ENCODE results near the gene ELMOD3.
A peak's percentile ranks its signal among the peaks of the same experiment; 100 is the strongest.
"Not testable (repeated sequence)": the region's sequence is repeated elsewhere in the genome, so short reads cannot be mapped to it uniquely, and the experiment has no call there.

The ELMOD3 gene

DNA sequence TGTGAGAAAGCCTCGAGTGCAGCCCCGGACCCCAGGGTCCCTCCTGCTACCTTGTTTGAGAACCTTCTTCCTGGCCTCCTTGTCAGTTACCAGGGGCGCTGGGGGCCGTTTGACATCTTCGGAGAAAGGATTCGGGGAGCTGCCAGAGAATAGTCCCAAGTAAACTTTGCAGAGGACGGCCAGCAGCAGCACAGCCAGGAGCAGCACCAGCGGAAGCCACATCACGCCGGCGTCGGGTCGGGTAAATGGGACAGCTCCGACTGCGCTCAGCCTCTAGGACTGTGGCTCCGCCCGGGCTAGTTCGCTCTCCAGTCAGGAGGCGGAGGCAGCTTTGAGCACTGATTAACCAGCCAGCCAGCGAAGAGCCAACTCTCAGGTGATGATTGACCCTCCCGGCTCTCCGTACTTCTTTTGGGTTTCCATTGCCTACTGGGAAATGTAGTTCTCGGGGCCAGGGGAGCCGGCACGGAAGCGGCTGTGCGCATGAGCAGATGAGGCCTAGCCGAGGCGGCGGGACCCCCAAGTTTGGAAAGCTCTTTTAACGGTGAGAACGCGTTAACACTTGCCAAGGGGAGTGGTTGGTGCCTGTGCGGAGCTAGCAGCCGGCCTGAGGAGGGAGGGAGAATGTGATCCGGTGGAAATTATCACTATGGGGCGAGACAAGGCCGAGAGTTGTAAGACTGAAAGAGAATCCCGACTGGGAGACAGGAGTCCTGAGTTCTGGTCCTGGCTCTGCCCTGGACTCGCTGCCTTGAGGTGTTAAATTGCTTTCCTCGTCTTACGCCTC lies at the start of gene ELMOD3, which contains the start of gene RETSAT:
ELMOD3 (plus strand) TSS at position 484 of the 787 bp plus-strand sequence. CDS start 2,430 bp downstream, outside the sequence.
RETSAT (minus strand) TSS at position 243 of the 787 bp plus-strand sequence; CDS start at position 222, 21 bp downstream.
- DNase-seq = peak; percentile 100

DNA sequence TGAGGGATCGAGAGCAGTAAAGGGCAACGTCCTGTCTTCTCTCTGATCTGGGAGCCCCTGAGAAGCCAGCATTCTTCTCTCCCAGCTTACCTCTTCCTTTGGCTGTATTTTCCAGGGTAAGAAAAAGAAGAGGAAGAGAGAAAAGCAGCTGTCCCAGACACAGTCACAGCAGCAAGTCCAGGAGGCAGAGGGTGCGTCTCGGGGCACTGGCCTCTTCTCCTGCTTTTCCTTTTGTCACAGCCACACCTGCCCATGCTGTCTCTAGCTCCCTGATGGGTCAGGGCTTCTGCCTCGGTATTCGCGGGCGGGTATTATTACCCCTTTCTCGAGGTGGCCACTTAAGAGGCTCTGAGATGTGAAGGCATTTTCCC lies 47.1 kb upstream of the ELMOD3 start:
- DNase-seq = no peak

DNA sequence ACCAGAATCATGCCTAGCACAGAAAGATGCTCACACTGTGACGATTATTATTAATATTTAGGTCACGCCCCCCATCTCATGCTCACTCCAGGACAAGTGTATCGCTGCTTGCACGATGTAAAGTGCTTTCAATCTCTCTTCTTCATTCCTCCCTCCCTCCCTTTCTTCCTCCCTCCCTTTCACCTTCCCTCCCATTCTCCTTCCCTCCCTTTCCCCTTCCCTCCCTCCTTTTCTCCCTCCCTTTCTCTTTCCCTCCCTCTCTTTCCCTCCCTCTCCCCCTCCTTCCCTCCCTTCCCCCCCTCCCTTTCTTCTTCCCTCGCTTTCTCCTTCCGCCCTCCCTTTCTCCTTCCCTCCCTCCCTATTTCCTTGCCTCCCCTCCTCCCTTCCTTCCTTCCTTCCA lies 46.4 kb upstream of the ELMOD3 start:
- no peak for DNase-seq

DNA sequence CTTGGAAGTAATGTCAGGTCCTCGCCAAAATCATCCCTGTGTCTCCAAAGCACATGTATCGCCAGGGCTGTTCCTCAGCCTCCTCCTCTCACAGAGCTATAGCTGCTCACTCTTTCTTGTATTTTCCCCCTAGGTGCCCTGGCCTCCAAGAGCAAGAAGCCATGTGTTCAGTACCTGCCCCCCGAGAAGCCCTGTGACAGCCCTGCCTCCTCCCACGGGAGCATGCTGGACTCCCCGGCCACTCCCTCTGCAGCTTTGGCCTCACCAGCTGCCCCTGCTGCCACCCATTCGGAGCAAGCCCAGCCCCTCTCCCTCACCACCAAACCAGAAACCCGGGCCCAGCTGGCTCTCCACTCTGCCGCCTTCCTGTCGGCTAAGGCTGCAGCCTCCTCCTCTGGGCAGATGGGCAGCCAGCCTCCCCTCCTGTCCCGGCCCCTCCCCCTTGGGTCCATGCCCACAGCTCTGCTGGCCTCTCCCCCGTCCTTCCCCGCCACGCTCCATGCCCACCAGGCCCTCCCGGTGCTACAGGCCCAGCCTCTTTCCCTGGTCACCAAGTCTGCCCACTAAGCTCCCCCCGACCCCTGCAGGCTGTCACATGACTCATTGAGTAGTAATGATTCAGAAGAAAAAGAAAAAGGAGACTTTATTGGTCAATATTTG lies 45.5 kb upstream of the ELMOD3 start:
- peak; percentile 48 for DNase-seq

DNA sequence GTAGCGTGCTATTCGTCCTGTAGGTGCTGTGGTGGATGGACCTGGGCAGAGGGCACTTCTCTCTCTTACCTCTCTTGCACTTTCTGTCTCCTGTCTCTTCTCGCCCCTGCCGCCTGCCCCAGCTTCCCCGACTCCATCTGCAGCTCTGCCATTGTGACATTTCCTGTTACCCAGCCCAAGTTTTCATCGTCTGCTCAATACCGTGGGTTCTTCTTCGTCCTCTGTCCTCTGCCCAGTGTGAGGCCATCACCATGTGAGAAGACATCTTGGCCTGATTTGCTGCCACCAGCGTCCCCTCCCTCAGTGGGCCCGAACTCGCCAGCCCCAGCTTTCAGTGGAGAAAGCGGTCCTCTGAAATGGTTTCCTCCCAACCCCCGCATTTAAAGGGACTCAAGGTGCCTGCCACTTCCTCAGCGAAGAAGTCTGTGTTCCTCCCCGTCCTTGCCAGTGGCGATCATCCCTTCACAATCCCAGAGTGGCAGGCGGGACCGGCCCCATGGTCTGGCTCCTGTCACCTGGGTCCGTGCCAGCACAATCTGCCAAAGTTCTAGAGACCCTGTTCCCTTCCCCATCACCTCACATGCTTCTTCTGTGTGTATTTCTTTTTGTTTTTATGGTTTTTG lies 44.8 kb upstream of the ELMOD3 start:
- DNase-seq = peak; percentile 47

DNA sequence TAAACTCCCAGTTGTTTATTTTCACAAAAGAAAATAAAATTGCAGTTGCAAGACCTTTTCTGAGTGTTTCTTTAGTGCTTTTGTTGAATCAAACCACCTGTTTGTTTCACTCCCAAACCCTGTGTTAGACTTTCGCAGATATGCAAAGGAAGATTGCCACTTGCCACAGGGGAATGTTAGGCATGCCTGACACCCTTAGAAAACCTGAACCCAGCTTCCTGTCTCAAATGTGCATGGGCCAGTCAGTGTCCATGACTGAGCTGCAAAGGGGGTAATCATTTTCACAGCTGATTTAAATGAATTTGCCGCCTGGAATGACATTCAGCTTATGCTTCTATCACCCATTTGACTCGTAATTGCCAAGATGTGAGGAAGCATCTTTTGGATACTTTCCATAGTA lies 44.2 kb upstream of the ELMOD3 start:
- no peak for DNase-seq

DNA sequence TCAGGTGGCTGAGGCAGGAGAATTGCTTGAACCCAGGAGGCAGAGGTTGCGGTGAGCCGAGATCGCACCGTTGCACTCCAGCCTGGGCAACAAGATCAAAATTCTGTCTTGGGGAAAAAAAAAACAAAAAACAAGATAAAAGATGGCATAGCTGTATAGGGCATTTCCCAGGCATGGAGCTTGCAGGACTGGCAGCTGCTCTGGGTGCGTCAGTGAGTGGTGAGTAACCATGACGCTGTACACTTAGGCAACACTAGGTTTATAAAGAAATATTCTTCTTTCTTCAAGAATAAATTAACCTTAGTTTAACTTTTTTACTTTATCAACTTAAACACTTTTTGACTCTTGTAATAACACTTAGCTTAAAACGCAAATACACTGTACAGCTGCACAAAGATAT lies 42.2 kb upstream of the ELMOD3 start:
- DNase-seq = no peak

DNA sequence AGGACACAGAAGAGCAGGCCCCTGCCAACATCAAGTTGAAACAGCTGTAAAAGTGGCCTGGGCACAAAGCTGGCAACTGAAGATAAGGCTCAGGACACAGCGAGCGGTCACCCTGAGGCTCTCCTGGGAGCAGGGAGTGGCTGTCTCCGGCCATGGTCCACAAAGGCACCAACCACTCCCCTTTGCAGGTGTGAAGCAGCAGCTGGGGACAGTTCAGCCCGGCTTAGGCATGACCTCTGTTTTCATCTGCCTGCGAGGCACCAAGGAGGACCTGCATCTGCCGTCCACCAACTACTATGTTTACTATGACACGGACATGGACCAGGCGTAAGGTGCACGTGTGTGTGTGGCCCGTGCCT lies 39.7 kb upstream of the ELMOD3 start:
- DNase-seq = no peak

DNA sequence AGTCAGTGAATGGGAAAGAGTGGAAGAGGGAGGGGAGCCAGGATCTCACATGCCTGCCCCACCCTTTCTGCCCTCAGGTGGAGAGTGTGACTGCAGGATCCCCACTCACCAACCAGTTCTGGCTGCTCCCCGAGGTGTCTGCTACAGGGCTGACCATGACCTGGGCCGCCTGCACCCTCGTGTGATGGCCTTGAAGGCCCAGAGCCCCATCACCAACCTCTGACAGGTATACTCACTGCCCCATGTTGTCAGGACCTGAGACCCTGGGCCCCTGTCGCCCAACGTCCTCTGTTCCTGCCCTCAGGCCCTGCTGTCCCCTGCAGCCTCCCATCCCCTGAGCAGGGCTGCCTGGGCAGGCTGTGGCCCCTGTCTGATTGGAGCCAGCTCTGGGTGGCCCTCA lies 38.6 kb upstream of the ELMOD3 start:
- not testable (repeated sequence) for DNase-seq

DNA sequence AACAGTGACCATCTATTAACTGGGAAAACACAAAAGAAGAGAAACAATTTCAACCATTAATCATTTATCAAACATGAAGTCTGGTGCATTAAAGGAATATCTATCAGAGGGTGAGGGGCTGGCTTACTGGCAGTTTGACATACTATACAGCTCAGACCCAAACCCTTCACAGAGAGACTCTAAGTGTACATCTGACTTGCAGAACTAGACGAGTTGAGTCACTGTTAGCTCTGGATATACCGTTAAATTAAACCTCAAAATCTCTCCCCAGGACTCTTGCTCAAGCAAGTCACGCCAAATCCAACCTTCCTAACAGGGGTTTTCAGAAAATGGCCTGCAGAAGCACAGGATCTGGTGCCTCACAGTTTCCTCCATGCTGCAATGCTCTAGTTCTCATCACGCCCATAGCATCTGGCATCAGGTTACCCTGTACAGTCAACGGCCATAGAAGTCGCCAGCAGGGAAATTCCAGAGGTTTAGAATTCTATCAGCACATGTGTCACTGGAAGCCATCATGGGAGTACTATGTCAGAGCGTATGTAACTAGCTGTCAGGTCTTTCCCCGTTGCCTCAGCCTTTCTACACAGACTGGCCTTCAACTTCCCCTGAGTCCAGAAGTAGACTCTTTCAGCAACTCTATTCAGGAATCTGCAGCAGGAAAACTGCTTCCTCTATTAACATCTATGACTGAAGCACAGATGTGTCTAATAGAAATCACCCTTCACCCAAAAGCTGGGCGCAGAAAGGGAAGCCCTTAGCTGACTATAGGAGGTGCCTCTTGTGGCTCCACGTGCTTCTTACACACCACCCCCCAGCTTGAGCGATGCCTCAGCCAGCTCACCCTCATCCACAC lies 36.1 kb upstream of the ELMOD3 start:
- no peak for DNase-seq

DNA sequence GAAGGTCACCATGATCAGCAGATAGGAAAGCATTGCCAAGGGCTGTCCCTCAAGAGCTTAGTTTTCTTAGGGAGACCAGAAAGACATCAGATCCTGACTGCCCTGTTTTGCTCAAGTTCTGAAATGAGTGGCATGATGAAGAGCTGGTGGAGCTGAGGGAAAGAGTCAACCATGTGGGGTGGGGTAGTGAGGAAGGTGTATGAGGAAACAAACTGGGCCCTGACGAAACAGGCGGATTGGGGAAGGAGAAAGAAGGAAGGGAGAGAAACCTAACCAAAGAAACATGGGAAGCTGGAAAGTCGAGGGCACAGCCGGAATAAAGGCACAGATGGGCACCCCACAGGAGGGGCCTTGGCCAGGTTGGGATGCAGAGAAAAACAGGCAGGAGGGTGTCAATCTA lies 34.8 kb upstream of the ELMOD3 start:
- no peak for DNase-seq

DNA sequence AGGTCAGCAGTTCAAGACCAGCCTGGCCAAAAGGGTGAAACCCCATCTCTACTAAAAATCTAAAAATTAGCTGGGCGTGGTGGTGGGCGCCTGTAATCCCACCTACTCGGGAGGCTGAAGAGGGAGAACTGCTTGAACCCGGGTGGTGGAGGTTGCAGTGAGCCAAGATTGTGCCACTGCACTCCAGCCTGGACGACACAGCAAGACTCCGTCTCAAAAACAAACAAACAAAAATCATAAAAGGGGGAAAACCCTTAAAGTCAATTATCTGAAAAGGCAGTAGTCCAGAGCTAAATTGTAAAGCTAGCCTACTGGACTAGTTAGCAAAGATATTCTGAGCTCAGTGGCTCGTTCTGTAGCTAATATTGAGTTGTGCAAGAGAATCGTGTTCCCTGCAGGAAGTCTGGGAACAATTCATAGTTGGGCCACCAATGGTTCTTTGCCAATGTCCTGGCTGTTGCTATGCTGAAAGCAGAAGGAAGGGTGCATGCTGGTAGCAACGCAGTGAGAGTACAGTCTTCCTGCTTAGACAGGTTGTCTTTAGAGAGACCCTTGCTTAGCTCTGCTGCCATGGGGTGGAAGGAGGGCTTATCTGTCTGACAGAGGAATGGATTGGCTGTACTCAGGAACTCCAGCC lies 31.1 kb upstream of the ELMOD3 start:
- DNase-seq = no peak

DNA sequence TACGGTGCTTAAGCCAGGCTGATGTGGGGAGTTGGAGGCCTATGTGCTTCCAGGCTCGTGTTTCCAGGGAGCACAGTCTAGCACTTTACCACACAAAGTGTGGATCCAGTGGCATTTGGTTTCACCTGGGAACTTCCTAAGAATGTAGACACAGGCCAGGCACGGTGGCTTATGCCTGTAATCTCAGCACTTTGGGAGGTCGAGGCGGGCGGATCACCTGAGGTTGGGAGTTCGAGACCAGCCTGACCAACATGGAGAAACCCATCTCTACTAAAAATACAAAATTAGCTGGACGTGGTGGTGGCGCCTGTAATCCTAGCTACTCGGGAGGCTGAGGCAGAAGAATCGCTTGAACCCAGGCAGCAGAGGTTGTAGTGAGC lies 30.6 kb upstream of the ELMOD3 start:
- not testable (repeated sequence) for DNase-seq

DNA sequence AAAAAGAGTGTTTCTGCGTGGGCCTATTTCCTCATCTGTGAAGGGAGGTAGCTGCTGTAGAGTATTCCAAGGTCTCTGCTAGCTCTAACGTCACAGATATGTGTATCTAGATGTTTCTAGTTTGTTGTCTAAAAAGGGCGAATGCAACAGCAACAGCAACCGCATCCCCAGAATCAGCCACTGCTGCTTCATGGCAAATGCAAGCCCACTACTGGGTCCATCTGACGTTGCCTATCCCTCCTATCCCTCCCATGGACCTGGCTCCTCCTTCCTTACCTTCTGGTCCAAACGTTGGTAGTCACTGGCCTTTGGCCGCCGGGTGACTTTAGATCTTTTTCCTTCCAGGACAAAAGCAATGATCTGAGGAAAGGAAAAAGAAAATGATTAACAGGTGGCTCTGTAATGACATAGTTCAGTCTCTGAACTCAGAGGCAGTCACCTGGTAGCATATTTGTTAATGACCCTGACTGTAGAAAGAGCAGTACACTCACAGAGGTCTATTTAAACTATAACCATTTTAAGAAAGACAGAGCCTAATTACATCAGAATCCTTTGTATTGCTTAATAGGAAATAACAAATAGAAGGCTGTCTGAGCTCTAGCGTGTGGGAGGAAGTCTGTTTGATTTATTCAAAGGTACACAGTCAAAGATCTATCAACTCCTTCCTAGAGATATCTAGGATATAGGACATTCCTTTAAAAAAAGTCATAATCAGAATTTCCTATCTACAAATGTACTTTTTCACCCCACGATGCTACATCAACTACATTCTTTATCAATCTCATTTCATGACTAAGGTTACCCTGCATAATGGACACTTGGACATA lies 29.7 kb upstream of the ELMOD3 start:
- DNase-seq = peak; percentile 58

DNA sequence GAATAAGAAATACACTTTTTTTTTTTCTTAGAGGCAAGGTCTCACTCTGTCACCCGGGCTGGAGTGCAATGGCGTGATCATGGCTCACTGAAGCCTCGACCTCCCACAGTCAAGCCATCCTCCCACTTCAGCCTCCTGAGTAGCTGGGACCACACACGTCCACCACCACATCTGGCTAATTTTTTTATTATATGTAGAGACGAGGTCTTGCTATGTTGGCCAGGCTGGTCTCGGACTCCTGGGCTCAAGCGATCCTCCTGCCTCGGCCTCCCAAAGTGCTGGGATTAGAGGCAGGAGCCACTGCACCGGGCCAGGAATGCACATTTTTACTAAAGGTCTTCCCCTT lies 29.1 kb upstream of the ELMOD3 start:
- no peak for DNase-seq

DNA sequence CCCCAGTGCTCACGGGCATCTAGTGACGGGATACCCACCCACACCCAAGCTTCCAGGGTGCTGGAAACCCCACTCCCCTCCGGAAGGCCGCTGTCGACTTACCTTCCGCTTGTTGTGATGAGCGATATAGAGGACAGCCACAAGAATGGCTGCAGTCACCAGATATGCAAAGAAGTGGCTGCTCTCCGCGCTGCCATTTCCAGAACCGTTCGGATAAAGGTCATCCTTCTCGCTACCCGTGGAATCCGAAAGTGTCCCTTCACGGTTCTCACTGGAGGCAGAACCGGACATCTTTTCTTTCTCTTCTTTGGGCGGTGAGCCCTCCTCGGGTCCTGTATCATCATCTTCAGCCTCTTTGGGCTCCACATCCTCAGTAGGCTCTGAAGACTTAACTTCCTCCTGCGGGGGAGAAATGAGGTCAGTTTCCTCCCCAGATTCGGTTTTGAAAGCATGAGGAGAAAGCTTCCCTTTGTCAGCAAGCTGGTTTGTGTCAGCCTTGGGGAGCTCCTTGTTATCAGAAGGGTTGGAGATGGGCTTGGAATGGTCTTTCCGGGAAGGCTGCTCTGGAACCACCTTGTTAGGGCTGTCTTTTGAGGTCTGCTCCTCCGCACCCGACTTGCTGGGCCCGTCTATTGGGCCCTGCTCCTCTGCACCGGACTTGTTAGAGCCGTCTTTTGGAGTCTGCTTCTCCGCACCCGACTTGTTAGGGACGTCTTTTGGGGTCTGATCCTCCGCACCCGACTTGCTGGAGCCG lies 28.0 kb upstream of the ELMOD3 start:
- peak; percentile 79 for DNase-seq

DNA sequence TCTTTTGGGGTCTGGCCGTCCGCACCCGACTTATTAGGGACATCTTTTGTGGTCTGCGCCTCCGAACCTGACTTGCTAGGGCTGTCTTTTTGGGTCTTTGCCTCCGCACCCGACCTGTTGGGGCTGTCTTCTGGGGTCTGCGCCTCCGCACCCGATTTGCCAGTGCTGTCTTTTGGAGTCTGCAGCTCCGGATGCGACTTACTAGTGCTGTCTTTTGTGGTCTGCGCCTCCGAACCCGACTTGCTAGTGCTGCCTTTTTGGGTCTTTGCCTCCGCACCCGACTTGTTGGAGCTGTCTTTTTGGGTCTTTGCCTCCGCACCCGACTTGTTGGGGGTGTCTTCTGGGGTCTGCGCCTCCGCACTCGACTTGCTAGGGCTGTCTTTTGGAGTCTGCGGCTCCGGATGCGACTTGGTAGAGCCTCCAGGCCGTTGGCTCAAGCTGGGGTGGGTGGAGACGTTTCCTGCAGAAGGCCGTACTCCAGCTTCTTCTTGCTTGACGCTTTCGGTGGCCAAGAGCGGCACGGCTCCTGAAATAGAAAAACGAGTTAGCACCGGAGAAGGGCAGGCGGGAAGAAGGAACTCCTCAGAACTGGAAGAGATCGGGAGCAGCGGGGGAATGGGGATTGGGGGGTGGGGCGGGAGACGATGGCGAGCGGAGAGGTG lies 27.3 kb upstream of the ELMOD3 start:
- peak; percentile 76 for DNase-seq

DNA sequence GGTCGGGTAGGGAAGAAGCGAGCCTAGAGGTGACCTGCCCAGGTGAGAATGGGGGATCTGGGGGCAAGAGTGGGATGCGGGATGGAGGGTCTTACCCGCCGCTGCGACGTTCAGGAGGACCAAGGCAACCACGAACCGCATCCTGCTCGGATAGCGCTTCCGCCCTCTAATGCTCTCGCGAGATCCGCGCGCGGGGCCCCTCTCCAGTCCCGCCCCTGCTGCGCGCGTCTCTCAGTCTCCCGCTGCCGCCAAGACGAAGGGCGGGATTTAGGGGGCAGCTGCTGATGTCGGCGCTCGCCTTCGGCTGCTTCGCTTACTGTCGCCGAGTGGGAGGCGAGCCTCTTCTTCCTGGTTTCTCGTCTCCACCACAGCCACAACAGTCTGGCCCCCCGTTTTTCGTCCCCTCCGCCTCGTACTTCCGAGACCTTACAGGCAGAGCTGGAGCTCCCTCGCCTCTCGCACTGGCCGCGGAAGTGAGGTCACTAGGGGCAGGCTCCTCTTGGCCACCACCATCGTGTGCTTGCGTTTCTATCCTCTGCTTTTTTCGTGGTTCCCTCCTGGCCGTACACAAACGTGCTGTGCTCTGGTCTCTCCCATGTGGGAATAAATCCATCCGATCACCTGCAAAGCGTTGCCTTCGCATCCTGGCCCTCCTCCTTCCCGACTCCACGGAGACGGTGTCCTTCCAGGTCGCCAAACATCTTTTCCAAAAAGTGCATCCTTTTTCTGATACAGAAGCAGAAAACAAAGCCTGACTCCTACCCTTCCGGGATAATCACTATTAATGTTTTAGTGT lies 26.5 kb upstream of the ELMOD3 start, which contains the start of gene TGOLN2:
TGOLN2 (minus strand) TSS at position 168 of the 796 bp plus-strand sequence; CDS start at position 141, 27 bp downstream.
- DNase-seq = peak; percentile 98

DNA sequence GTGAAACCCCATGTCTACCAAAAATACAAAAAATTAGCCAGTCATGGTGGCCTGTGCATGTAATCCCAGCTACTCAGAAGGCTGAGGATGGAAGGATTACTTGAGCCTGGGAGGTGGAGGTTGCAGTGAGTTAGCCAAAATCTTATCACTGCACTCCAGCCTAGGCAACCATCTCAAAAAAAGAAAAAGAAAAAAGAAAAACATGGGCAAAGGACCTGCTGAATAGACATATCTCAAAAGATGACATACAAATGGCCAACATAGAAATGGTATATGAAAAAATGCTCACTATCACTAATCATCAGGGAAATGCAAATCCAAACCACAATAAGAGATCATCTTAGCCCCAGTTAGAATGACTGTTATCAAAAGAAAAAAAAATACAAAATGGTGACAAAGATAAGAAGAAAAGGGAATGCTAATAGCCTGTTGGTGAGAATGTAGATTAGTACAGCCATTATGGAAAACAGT lies 25.4 kb upstream of the ELMOD3 start:
- peak; percentile 68 for DNase-seq

All from hematopoietic multipotent progenitor cell treated with erythropoietin and hydrocortisone succinate and interleukin-3 and kit ligand, for 4 days (in vitro differentiated cells).